Mesendoderm (in vitro differentiated cells): ENCODE results near the gene RALY.

ENCODE experiments used
- DNase-seq: peaks from one replicate; pipeline ENCODE4 v3.0.0; 2013
- H2AK5ac ChIP-seq: 2 replicates; pipeline ENCODE4 v1.6.1; 2013; ENCODE audit warnings: low read length, inconsistent platforms
- H2BK120ac ChIP-seq: 2 replicates; pipeline ENCODE4 v1.6.1; 2013; ENCODE audit warnings: low read depth, mild to moderate bottlenecking, low read length, moderate library complexity, mixed read lengths
- H2BK15ac ChIP-seq: replicated peaks from 2 replicates; pipeline ENCODE4 v1.6.1; 2013; ENCODE audit warnings: low read depth, mild to moderate bottlenecking, moderate library complexity
- H2BK5ac ChIP-seq: 2 replicates; pipeline ENCODE4 v1.6.1; 2013; ENCODE audit warnings: low read length, inconsistent platforms
- H3K18ac ChIP-seq: 2 replicates; pipeline ENCODE4 v1.6.1; 2013; ENCODE audit warnings: mild to moderate bottlenecking, low read length, mixed read lengths
- H3K23ac ChIP-seq: one replicate; pipeline ENCODE4 v1.6.1; 2013; ENCODE audit warnings: low read length
- H3K27ac ChIP-seq: 2 replicates; pipeline ENCODE4 v1.5.1; 2013; ENCODE audit warnings: low read depth, mild to moderate bottlenecking, inconsistent platforms, low read length, moderate library complexity
- H3K27me3 ChIP-seq: 2 replicates; pipeline ENCODE4 v1.6.1; 2013; ENCODE audit warnings: low read length, control low read depth, mild to moderate bottlenecking, inconsistent platforms; ENCODE audit not compliant: insufficient read depth, poor library complexity
- H3K36me3 ChIP-seq: 2 replicates; pipeline ENCODE4 v1.6.1; 2013; ENCODE audit warnings: low read length, inconsistent platforms; ENCODE audit not compliant: control insufficient read depth, insufficient read depth
- H3K4ac ChIP-seq: one replicate; pipeline ENCODE4 v1.6.1; 2013; ENCODE audit warnings: low read depth, mild to moderate bottlenecking, low read length, moderate library complexity
- H3K4me1 ChIP-seq: 2 replicates; pipeline ENCODE4 v1.6.1; 2013; ENCODE audit warnings: low read depth, low read length, inconsistent platforms; ENCODE audit not compliant: control insufficient read depth
- H3K4me2 ChIP-seq: 2 replicates; pipeline ENCODE4 v1.6.1; 2013; ENCODE audit warnings: low read length
- H3K4me3 ChIP-seq: 2 replicates; pipeline ENCODE4 v1.5.1; 2013; ENCODE audit warnings: mild to moderate bottlenecking, low read length
- H3K56ac ChIP-seq: one replicate; pipeline ENCODE4 v1.6.1; 2013; ENCODE audit warnings: low read length
- H3K79me1 ChIP-seq: 2 replicates; pipeline ENCODE4 v1.6.1; 2013; ENCODE audit warnings: low read length, inconsistent platforms
- H3K79me2 ChIP-seq: 2 replicates; pipeline ENCODE4 v1.6.1; 2013; ENCODE audit warnings: mild to moderate bottlenecking, low read length; ENCODE audit not compliant: control insufficient read depth, insufficient read depth
- H3K9ac ChIP-seq: 2 replicates; pipeline ENCODE4 v1.6.1; 2013; ENCODE audit warnings: low read length, inconsistent platforms
- H4K5ac ChIP-seq: one replicate; pipeline ENCODE4 v1.6.1; 2013; ENCODE audit warnings: low read length
- H4K8ac ChIP-seq: one replicate; pipeline ENCODE4 v1.6.1; 2013; ENCODE audit warnings: low read depth, mild to moderate bottlenecking, control low read depth, low read length, moderate library complexity
- WGBS: extraction: QIAGEN DNeasy Blood & Tissue Kit; methylation state at CpG from one replicate; pipeline ENCODE4 v1.1.7; 2013; ENCODE audit warnings: low lambda C conversion rate, missing lambda C conversion rate; ENCODE audit not compliant: insufficient coverage; ENCODE audit errors: extremely low coverage; 5-methylcytosine and 5-hydroxymethylcytosine counted together

RALY gene

DNA sequence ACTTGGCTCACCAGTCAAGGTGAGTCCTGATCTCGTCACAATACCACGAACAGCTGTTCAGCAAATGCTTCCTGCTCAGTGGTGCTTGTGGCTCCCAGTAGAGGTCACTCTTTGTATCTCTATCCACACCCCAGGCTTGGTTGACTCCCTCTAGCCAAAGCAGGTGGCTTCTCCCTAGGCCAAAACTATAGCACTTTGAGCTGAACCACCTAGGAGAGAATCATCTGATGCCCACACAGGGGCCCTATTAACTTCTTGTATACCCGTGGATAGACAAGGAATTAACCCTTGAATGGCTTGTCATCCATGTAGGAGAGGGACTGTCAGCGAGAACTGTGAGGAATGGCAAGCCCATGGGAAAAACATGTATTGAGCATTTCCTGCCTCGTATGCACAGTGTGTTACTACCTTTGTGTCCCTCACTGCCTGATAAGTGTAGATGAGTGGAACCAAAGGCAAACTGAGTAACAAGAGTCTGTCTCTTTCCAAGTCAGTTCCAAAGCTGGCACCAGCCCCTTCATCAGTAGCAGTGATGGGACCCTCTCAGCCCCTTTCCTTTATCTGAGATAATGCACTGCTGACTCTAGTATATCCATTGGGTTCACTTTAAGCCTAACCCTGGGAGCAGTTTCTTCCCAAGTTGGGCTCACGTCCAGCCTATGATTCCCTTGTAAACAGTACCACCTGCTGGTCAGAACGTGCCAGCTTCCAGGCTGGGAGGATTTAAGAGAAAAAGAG, 75.8 kb downstream of the RALY start:
- H3K79me1 ChIP-seq = peaks cover 31% of the 10 kb centered on the region
- H3K27ac ChIP-seq = no peak overlapping the region
- H3K79me2 ChIP-seq = peaks cover 4% of the 10 kb centered on the region
- no peak overlapping the region for H2BK15ac ChIP-seq
- H3K4me1 ChIP-seq = no peaks in the 10 kb centered on the region
- H2AK5ac ChIP-seq = no peak overlapping the region
- no peak overlapping the region for H2BK120ac ChIP-seq
- H3K56ac ChIP-seq = no peak overlapping the region
- no peak overlapping the region for H3K18ac ChIP-seq
- H3K27me3 ChIP-seq = no peaks in the 10 kb centered on the region
- H2BK5ac ChIP-seq = no peak overlapping the region
- no peak overlapping the region for H4K8ac ChIP-seq
- no peak overlapping the region for H3K9ac ChIP-seq
- no peak overlapping the region for H3K23ac ChIP-seq
- no peaks in the 10 kb centered on the region for H3K36me3 ChIP-seq
- H3K4ac ChIP-seq = no peak overlapping the region
- H3K4me2 ChIP-seq = no peak overlapping the region
- H3K4me3 ChIP-seq = no peak overlapping the region
- no peak overlapping the region for H4K5ac ChIP-seq
- DNase-seq = peak; percentile 90
- no CpG with 5 or more reads among the region's 7 CpGs for WGBS

DNA sequence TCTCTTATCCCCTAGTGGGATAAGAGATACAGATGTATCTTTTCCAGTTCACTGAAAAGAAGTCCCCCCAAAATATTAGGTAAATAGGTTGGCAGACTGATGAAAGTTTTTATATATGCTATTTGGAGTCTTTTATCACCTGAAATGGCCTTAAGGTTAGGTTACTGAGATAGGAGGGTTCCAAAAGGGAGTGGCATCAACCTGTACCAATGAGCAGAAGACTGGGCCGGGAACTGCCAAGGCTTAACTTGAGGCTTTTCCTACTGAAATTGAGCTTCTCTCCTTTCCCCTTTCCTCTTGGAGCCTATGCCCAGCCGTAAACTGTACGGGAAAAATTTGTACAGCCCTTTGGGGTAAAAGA, 76.3 kb downstream of the RALY start:
- Histone ChIP-seq H3K27ac (no peak overlapping the region), H4K5ac (no peak overlapping the region), H3K27me3 (no peaks in the 10 kb centered on the region), H3K56ac (no peak overlapping the region), H3K79me1 (peaks cover 27% of the 10 kb centered on the region), H2BK15ac (no peak overlapping the region), H2BK5ac (no peak overlapping the region), H3K23ac (no peak overlapping the region), H3K9ac (no peak overlapping the region), H4K8ac (no peak overlapping the region), H2AK5ac (no peak overlapping the region), H2BK120ac (no peak overlapping the region), H3K79me2 (peaks cover 4% of the 10 kb centered on the region), H3K4me2 (no peak overlapping the region), H3K18ac (no peak overlapping the region), H3K4me1 (no peaks in the 10 kb centered on the region), H3K36me3 (no peaks in the 10 kb centered on the region), H3K4ac (no peak overlapping the region), H3K4me3 (no peak overlapping the region)
- no peak for DNase-seq
- no CpG with 5 or more reads among the region's 3 CpGs for WGBS

DNA sequence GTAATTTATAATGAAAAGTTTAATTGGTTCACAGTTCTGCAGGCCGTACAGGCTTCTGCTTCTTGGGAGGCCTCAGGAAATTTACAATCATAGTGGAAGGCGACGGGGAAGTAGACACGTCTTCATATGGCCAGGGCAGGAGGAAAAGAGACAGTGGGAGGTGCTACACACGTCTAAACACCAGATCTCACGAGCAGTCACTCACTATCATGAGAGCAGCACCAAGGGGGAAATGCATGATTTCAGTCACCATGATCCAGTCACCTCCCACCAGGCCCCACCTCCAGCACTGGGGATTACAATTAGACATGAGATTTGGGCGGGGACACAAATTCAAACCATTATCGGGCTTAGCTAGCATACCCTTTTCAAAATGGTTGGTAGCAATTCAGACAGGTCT, 77.1 kb downstream of the RALY start:
- Histone ChIP-seq H3K36me3 (no peaks in the 10 kb centered on the region), H2BK5ac (no peak overlapping the region), H3K23ac (no peak overlapping the region), H4K8ac (no peak overlapping the region), H3K4me2 (no peak overlapping the region), H2BK120ac (no peak overlapping the region), H3K4me3 (no peak overlapping the region), H3K18ac (no peak overlapping the region), H3K27ac (no peak overlapping the region), H3K4me1 (no peaks in the 10 kb centered on the region), H3K79me1 (peaks cover 23% of the 10 kb centered on the region), H2BK15ac (no peak overlapping the region), H3K79me2 (peaks cover 3% of the 10 kb centered on the region), H3K56ac (no peak overlapping the region), H3K9ac (no peak overlapping the region), H3K27me3 (no peaks in the 10 kb centered on the region), H4K5ac (no peak overlapping the region), H3K4ac (no peak overlapping the region), H2AK5ac (no peak overlapping the region)
- WGBS = no CpG with 5 or more reads among the region's 8 CpGs
- DNase-seq = no peak

DNA sequence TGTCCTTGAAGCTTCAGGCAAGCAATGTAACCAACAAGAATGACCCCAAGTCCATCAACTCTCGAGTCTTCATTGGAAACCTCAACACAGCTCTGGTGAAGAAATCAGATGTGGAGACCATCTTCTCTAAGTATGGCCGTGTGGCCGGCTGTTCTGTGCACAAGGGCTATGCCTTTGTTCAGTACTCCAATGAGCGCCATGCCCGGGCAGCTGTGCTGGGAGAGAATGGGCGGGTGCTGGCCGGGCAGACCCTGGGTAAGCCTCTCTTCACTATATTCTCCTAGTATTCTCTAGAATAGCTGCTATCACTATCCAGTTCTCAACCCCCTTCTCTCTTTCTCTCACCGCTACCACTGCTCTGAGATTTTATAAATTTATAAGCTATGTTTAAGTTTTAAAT, 78.4 kb downstream of the RALY start:
- no peak overlapping the region for H2AK5ac ChIP-seq
- no peak overlapping the region for H3K9ac ChIP-seq
- H3K4ac ChIP-seq = no peak overlapping the region
- no CpG with 5 or more reads among the region's 8 CpGs for WGBS
- H2BK5ac ChIP-seq = no peak overlapping the region
- H3K27ac ChIP-seq = no peak overlapping the region
- no peaks in the 10 kb centered on the region for H3K36me3 ChIP-seq
- no peak overlapping the region for H3K56ac ChIP-seq
- H3K18ac ChIP-seq = no peak overlapping the region
- no peak overlapping the region for H4K8ac ChIP-seq
- H4K5ac ChIP-seq = no peak overlapping the region
- H3K4me2 ChIP-seq = no peak overlapping the region
- H3K27me3 ChIP-seq = no peaks in the 10 kb centered on the region
- H3K23ac ChIP-seq = no peak overlapping the region
- H3K79me2 ChIP-seq = peaks cover 3% of the 10 kb centered on the region
- H3K4me1 ChIP-seq = no peaks in the 10 kb centered on the region
- H3K79me1 ChIP-seq = peaks cover 20% of the 10 kb centered on the region
- DNase-seq = no peak
- no peak overlapping the region for H2BK15ac ChIP-seq
- H3K4me3 ChIP-seq = no peak overlapping the region
- H2BK120ac ChIP-seq = no peak overlapping the region

DNA sequence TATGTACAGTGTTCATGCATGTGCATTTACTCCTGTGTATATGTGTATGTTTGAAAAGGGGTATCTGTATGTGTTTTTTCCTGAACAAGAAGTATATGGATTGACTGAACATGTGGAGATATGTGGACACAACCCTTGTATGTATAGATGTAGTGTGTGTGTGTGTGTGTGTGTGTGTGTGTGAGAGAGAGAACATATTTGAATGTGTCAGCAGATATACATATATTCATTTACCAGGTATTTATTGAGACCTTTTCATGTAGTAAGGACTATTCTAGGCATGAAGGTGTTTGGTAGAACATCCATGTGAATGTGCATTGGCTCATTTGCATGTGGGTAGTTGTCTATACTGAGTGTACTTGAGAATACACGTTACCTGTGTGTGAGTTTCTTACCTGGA, 79.1 kb downstream of the RALY start:
- Histone ChIP-seq H3K27me3 (no peaks in the 10 kb centered on the region), H3K18ac (no peak overlapping the region), H4K5ac (no peak overlapping the region), H3K4me2 (no peak overlapping the region), H3K56ac (no peak overlapping the region), H3K27ac (no peak overlapping the region), H3K79me1 (peaks cover 20% of the 10 kb centered on the region), H2BK15ac (no peak overlapping the region), H3K23ac (no peak overlapping the region), H3K4me3 (no peak overlapping the region), H2BK120ac (no peak overlapping the region), H2AK5ac (no peak overlapping the region), H3K36me3 (no peaks in the 10 kb centered on the region), H3K4ac (no peak overlapping the region), H2BK5ac (no peak overlapping the region), H4K8ac (no peak overlapping the region), H3K79me2 (peaks cover 3% of the 10 kb centered on the region), H3K9ac (no peak overlapping the region), H3K4me1 (no peaks in the 10 kb centered on the region)
- no peak for DNase-seq
- no CpG with 5 or more reads among the region's 1 CpG for WGBS
